Activated naive CD8-positive, alpha-beta T cell treated with anti-CD3 and anti-CD28 coated beads for 36 hours (primary cell): ENCODE results near the gene LRP1. TPM values are rescaled to one million over a fixed set of nuclear protein-coding genes. Genes with fewer than 3 reads are reported as not detected.
A peak's percentile ranks its signal among the peaks of the same experiment; 100 is the strongest.

Source experiments
- DNase-seq: peaks from one replicate; pipeline ENCODE4 v3.0.0; 2021
- H3K27ac Mint-ChIP-seq: one replicate; pipeline ENCODE4 v1.8.0; 2022; ENCODE audit warnings: mild to moderate bottlenecking, moderate library complexity, mixed read lengths
- H3K27me3 Mint-ChIP-seq: one replicate; pipeline ENCODE4 v1.8.0; 2022; ENCODE audit warnings: mild to moderate bottlenecking, mixed read lengths
- H3K36me3 Mint-ChIP-seq: one replicate; pipeline ENCODE4 v1.8.0; 2021; ENCODE audit warnings: mild to moderate bottlenecking, mixed read lengths
- H3K4me1 Mint-ChIP-seq: one replicate; pipeline ENCODE4 v1.8.0; 2021; ENCODE audit warnings: mixed read lengths
- H3K4me3 Mint-ChIP-seq: one replicate; pipeline ENCODE4 v1.8.0; 2022; ENCODE audit warnings: mild to moderate bottlenecking, moderate library complexity, mixed read lengths
- H3K9me3 Mint-ChIP-seq: one replicate; pipeline ENCODE4 v1.8.0; 2022; ENCODE audit warnings: mixed read lengths
- total RNA-seq, 2 experiments: library from RNA; stranded (reverse); gene quantifications; one replicate each; pipeline ENCODE4 v1.2.3, GENCODE V29; 2021

LRP1 gene
- total RNA-seq, 2 experiments from 2014 or later: 1.3 to 2.0 TPM

DNA sequence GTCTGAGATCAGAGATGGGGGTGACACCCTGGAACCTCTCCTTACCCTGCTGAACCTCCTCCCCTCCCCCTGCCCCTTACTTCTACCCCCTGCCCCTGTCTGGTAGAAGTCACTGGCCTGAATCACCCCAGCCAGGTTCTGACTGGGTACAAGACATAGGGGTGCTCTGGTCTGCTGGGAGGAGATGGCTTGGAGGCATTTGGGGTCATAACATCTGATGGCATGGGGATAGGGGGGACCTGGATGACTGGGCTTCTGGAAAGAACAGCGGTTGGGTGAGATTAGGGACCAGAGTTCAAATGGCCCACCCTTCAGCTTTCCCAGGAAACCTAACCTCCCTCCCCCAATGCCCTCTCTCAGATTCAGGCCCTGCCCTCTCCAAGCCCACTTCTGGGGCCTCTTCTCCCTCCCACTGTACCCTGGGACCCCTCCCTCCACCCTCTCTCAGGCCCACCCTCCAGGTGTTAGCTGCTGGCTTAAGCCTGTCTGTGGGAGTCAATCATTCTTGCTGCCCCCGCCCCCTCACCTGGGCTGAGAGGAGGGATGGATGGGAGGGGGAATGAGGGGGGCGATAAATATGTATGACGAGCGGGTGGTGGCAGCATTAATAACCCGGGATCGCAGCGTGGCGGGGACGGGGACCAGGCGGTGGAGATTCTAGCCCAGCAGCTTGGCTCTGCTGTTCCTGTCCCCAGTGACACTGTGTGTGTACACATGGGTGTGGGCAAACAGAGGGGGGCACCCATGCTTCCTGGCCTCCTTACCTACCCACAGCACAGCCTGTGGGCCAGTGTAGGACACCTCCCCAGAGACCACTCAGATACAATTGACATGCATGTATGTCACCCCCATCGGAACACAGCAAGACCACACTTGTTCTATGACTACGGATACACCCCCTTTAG is 94.3 kb downstream of the LRP1 start:
- no peak overlapping the region for H3K4me3 Mint-ChIP-seq
- H3K9me3 Mint-ChIP-seq: no peaks in the 10 kb centered on the region
- H3K27ac Mint-ChIP-seq: no peak overlapping the region
- peaks cover 95% of the 10 kb centered on the region for H3K27me3 Mint-ChIP-seq
- no peak for DNase-seq
- H3K36me3 Mint-ChIP-seq: no peaks in the 10 kb centered on the region
- H3K4me1 Mint-ChIP-seq: peaks cover 36% of the 10 kb centered on the region

DNA sequence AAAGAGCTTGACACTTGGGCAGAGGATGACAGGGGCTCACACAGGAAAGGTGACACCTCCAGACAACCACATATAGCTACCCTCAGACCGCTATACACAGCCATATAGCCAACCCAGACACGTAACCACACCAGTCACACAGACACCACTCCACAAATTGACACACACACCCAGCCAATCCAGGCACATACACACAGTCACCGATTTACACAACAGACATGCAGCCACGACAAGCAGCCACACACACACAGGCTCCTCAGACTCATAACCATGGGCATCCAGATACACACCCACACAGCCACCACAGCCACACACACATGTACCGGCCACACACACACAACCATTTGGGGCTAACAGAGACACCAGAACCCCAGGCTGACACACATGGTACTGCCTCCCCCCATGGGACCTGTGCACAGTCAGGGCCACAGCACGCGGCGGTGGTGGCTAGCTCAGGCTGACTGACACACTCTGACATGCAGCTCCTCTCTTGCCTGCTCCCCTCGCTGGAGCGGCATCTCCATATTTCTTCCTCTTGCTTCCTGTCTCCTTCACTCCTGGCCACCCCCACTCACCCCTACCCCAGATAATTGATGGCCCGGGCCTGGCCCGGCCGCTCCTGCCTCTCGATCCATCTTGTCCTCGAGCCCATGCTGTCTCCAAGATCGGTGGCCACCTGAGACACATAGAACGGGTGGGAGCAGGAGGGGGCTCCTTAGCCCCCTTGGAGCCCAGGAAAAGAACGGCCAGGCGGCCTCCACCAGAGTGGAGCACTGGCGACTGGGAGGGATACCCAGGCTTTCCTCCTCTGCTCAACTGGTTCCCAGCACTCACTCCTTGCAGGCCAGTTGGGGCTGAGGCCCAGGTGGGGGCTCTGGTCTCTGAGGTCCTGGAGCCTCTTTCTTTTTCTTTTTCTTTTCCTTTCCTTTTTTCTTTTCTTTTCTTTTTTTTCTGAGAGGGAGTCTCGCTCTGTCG is 95.2 kb downstream of the LRP1 start:
- Mint-ChIP-seq H3K9me3 (no peaks in the 10 kb centered on the region), H3K36me3 (no peaks in the 10 kb centered on the region), H3K27me3 (peaks cover 91% of the 10 kb centered on the region), H3K4me1 (peaks cover 39% of the 10 kb centered on the region), H3K27ac (no peak overlapping the region), H3K4me3 (no peak overlapping the region)
- DNase-seq: no peak

- H3K27me3 Mint-ChIP-seq: peaks cover 82% of the 10 kb centered on the region
- H3K4me1 Mint-ChIP-seq: peaks cover 46% of the 10 kb centered on the region
- no peak overlapping the region for H3K4me3 Mint-ChIP-seq
- no peaks in the 10 kb centered on the region for H3K36me3 Mint-ChIP-seq
- no peaks in the 10 kb centered on the region for H3K9me3 Mint-ChIP-seq
- DNase-seq: no peak
- H3K27ac Mint-ChIP-seq: no peak overlapping the region
Observed at GRCh38 chr12:57224278-57224972, 96.1 kb downstream of the LRP1 start.

- no peak overlapping the region for H3K27ac Mint-ChIP-seq
- H3K36me3 Mint-ChIP-seq: peaks cover 7% of the 10 kb centered on the region
- peaks cover 76% of the 10 kb centered on the region for H3K27me3 Mint-ChIP-seq
- peak overlapping the region; percentile 51 for H3K4me3 Mint-ChIP-seq
- H3K4me1 Mint-ChIP-seq: peaks cover 46% of the 10 kb centered on the region
- DNase-seq: peak; percentile 79
- no peaks in the 10 kb centered on the region for H3K9me3 Mint-ChIP-seq
Observed at GRCh38 chr12:57224973-57225679, 96.8 kb downstream of the LRP1 start.

GRCh38 chr12:57225680-57226210 is 97.5 kb downstream of the LRP1 start:
- Mint-ChIP-seq H3K36me3 (peaks cover 13% of the 10 kb centered on the region), H3K4me1 (peaks cover 50% of the 10 kb centered on the region), H3K4me3 (peak overlapping the region; percentile 51), H3K27ac (no peak overlapping the region), H3K27me3 (peaks cover 72% of the 10 kb centered on the region), H3K9me3 (no peaks in the 10 kb centered on the region)
- DNase-seq: no peak

- Mint-ChIP-seq H3K4me3 (peak overlapping the region; percentile 53), H3K27me3 (peaks cover 62% of the 10 kb centered on the region), H3K9me3 (no peaks in the 10 kb centered on the region), H3K36me3 (peaks cover 23% of the 10 kb centered on the region), H3K4me1 (peaks cover 57% of the 10 kb centered on the region), H3K27ac (no peak overlapping the region)
- DNase-seq: no peak
Observed at GRCh38 chr12:57226588-57227314, 98.5 kb downstream of the LRP1 start.

DNA sequence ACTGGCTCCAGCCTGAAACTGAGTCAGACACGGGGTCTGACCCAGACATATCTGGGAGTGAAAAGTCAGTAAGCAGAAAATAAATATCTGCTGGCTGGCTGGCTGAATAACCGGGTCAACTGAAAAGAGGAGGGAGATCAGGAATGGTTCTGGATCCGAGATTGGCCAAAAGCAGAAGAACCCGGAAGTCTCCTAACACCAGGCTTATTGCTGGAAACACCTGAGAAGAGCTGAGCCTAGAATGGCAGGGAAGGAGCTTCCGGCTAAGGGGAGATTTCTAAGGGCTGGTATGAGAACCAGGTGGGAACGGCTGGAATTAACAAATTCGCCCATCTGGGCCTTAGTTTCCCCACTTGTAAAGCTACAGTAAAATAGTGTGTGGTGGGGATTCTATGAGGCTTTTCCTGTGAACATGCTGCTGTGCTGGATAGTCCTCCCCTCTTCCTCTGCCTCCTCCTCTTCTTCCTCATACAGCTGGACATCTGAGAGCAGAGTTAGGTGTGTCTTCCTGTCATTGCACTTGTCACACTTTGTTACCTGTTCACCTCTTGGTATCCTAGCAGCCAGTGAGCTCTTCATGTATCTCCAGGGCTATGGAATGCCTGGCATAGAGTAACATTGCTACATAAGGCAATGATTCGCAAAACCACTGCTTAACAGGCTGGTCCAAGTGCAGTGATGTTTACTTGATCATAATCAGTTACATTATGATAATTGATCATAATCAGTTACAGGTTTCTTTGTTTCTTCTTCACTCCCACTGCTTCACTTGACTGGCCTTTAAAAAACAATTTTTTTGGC is 99.2 kb downstream of the LRP1 start:
- Mint-ChIP-seq H3K4me3 (no peak overlapping the region), H3K36me3 (peaks cover 31% of the 10 kb centered on the region), H3K4me1 (peaks cover 58% of the 10 kb centered on the region), H3K9me3 (no peaks in the 10 kb centered on the region), H3K27me3 (peaks cover 54% of the 10 kb centered on the region), H3K27ac (no peak overlapping the region)
- DNase-seq: no peak

DNA sequence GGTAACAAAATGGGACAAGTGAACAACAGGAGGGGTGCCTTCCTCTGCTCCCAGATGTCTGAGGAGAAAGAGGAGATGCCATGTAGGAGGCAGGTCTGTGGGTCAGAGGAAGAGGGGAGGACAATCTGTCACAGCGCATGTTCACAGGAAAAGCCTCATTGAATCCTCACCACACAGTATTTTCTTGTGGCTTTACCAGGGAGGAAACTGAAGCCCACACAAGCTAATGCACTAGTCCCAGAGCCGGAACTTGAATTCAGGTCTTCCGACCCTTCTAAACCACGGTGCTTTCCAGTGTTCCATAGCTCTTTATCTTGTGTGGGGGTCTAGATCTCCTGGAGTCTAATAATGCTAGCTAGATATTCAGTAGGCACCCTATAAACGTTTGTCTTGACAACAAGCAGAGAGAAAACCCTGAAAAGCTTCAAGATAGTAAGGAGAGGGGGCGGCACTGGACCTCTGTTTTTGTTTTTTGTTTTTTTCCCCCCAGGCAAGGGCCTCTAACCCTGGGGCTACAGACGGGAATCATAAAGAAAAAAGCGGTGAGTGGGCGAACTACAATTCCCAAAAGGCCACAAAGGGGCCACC is 100.9 kb downstream of the LRP1 start:
- peak overlapping the region; percentile 99 for H3K4me3 Mint-ChIP-seq
- peaks cover 38% of the 10 kb centered on the region for H3K27me3 Mint-ChIP-seq
- H3K4me1 Mint-ChIP-seq: peaks cover 59% of the 10 kb centered on the region
- peak overlapping the region; percentile 99 for H3K27ac Mint-ChIP-seq
- peaks cover 45% of the 10 kb centered on the region for H3K36me3 Mint-ChIP-seq
- H3K9me3 Mint-ChIP-seq: no peaks in the 10 kb centered on the region
- DNase-seq: no peak

DNA sequence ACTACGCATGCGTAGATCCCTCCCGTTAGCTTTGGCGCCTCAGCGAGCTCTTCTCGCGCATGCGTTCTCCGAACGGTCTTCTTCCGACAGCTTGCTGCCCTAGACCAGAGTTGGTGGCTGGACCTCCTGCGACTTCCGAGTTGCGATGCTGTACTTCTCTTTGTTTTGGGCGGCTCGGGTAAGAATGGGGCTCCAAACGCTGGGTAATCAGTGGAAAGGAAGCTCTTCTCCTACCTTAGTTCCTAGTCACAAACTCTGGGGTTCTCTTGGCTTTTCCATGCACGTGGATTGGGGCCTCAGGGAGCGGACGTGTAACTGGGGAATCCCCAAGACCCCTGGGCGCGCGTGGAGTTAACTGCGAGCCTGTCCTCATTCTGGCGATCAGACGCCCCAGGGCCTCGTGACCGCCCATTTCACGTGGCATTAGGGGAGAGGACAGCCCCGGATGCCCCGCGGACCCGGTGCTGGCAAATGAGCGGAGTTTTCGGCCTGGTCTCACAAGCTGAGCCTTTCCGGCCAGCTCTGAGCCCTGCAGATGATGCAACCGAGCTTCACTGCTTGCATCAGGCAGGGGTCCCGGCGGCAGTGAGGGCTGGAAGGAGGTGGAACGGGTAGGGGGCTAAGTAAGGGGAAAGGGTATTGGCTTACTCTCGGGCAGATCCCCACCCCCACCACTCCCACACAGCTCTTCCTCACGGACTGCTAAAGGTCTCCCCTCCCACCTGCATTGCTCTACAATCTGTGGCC is 101.5 kb downstream of the LRP1 start, which contains the start of gene SHMT2:
Gene SHMT2, plus strand, starts transcription at position 78 of the 747 bp plus-strand sequence. Its CDS starts 68 bp downstream, at position 146.
- peaks cover 31% of the 10 kb centered on the region for H3K27me3 Mint-ChIP-seq
- peaks cover 63% of the 10 kb centered on the region for H3K4me1 Mint-ChIP-seq
- peak within 1 kb of the TSS; percentile 99 for H3K4me3 Mint-ChIP-seq
- peak; percentile 93 for DNase-seq
- H3K9me3 Mint-ChIP-seq: no peaks in the 10 kb centered on the region
- peak within 1 kb of the TSS; percentile 99 for H3K27ac Mint-ChIP-seq
- H3K36me3 Mint-ChIP-seq: peaks cover 51% of the 10 kb centered on the region

DNA sequence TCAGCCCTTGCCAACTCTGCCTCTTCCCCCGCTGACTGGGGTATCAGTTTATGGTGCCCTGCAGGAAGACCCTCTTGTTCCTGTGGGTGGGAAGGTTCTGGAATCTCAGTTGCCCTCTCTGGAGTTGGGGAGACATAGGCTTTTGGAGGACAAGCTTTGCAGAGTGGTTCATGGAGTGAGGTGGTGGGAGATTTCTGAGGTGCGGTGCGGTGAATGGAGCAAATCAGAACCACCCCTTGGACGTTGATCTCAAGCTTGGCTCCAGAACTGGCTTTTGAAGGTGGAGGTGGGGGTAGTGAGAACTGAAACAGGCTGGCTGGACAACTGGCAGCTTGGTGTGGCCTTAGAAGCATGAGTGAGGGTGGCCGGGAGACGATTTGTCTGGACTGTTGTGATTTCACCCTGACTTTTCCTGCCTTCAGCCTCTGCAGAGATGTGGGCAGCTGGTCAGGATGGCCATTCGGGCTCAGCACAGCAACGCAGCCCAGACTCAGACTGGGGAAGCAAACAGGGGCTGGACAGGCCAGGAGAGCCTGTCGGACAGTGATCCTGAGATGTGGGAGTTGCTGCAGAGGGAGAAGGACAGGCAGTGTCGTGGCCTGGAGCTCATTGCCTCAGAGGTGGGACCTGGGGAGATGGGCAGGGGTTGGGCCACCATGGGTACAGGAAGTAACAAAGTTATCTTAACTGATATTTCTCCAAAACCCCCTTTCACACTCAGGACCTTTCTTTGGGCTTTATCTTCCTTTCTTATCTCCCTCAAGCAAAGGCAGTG is 102.3 kb downstream of the LRP1 start:
- Mint-ChIP-seq H3K9me3 (no peaks in the 10 kb centered on the region), H3K4me1 (peaks cover 61% of the 10 kb centered on the region), H3K27ac (peak overlapping the region; percentile 99), H3K4me3 (peak overlapping the region; percentile 99), H3K27me3 (peaks cover 24% of the 10 kb centered on the region), H3K36me3 (peaks cover 55% of the 10 kb centered on the region)
- DNase-seq: no peak

- H3K27me3 Mint-ChIP-seq: peaks cover 22% of the 10 kb centered on the region
- peaks cover 61% of the 10 kb centered on the region for H3K4me1 Mint-ChIP-seq
- H3K9me3 Mint-ChIP-seq: no peaks in the 10 kb centered on the region
- peaks cover 58% of the 10 kb centered on the region for H3K36me3 Mint-ChIP-seq
- peak overlapping the region; percentile 25 for H3K27ac Mint-ChIP-seq
- no peak for DNase-seq
- H3K4me3 Mint-ChIP-seq: peak overlapping the region; percentile 99
Observed at GRCh38 chr12:57231276-57232021, 103.2 kb downstream of the LRP1 start.
